HEK293 (cell line): ENCODE data around the gene ABLIM2.
"Not testable (repeated sequence)": the region's sequence is repeated elsewhere in the genome, so short reads cannot be mapped to it uniquely, and the experiment has no call there.

Source experiments
- CTCF ChIA-PET: fragments of 350-600 bp; formaldehyde crosslinking; extraction: SDS; loops from one replicate; lab custom pipeline; 2021; ENCODE audit warnings: antibody characterized with exemption; lab: Yijun Ruan, JAX
- POLR2A ChIA-PET: fragments of 300-600 bp; formaldehyde crosslinking; extraction: SDS; loops from one replicate; lab custom pipeline; 2020; ENCODE audit warnings: antibody characterized with exemption, inconsistent platforms; lab: Yijun Ruan, JAX
- H3K27ac ChIP-seq: fragments of 200-500 bp; sonication (Bioruptor generic); 2 replicates; pipeline ENCODE4 v1.5.1; 2014; ENCODE audit warnings: low read depth, low read length, control low read depth, inconsistent platforms; ENCODE audit errors: extremely low read depth
- H3K36me3 ChIP-seq, 2 experiments: fragments of 200-500 bp in 1 of 2; sonication (Bioruptor generic) in 1 of 2; 1 replicate in 1 of 2; 2 replicates in 1 of 2; pipeline ENCODE4 v1.5.1; 2014 to 2017; ENCODE audit warnings: inconsistent platforms in 2 of 2, low read length in 2 of 2; ENCODE audit not compliant: control insufficient read depth in 2 of 2, insufficient read depth in 1 of 2
- H3K4me1 ChIP-seq: fragments of 200-500 bp; sonication (Bioruptor generic); 2 replicates; pipeline ENCODE4 v1.5.1; 2014; ENCODE audit warnings: mild to moderate bottlenecking, low read length, inconsistent platforms; ENCODE audit not compliant: control insufficient read depth, insufficient read depth
- H3K4me3 ChIP-seq: 2 replicates; pipeline ENCODE4 v1.5.1; 2011; ENCODE audit warnings: low read depth, mild to moderate bottlenecking, control low read depth, low read length, moderate library complexity
- H3K9me3 ChIP-seq: fragments of 200-500 bp; sonication (Bioruptor generic); 2 replicates; pipeline ENCODE4 v1.5.1; 2014; ENCODE audit warnings: low read depth, low read length, inconsistent platforms; ENCODE audit not compliant: control insufficient read depth, insufficient read depth
- EGR2 ChIP-seq: fragments of 450-650 bp; formaldehyde crosslinking; IDR thresholded peaks from 2 replicates; pipeline ENCODE4 v1.5.1; 2016; ENCODE audit warnings: low read depth, missing biosample characterization, missing genetic modification characterization
- ELK4 ChIP-seq: IDR thresholded peaks from 2 replicates; pipeline ENCODE4 v1.6.1; 2011; ENCODE audit warnings: mild to moderate bottlenecking, low read depth, low read length, borderline replicate concordance
- KLF9 ChIP-seq: fragments of 450-650 bp; formaldehyde crosslinking; IDR thresholded peaks from 2 replicates; pipeline ENCODE4 v1.5.1; 2016; ENCODE audit warnings: missing biosample characterization, missing genetic modification characterization, low read depth
- SCRT2 ChIP-seq: fragments of 450-650 bp; formaldehyde crosslinking; IDR thresholded peaks from 2 replicates; pipeline ENCODE4 v1.5.1; 2016; ENCODE audit warnings: missing biosample characterization, missing genetic modification characterization
- SP2 ChIP-seq: fragments of 450-650 bp; formaldehyde crosslinking; IDR thresholded peaks from 2 replicates; pipeline ENCODE4 v1.5.1; 2016; ENCODE audit warnings: missing biosample characterization, missing genetic modification characterization
- ZBTB44 ChIP-seq: fragments of 450-650 bp; IDR thresholded peaks from 2 replicates; pipeline ENCODE4 v1.5.1; 2018; ENCODE audit warnings: missing biosample characterization, mild to moderate bottlenecking, missing genetic modification characterization
- ZBTB48 ChIP-seq: fragments of 450-650 bp; formaldehyde crosslinking; IDR thresholded peaks from 2 replicates; pipeline ENCODE4 v1.5.1; 2016; ENCODE audit warnings: missing biosample characterization, missing genetic modification characterization
- ZFP3 ChIP-seq: fragments of 450-650 bp; formaldehyde crosslinking; IDR thresholded peaks from 2 replicates; pipeline ENCODE4 v1.5.1; 2016; ENCODE audit warnings: low read depth, missing biosample characterization, missing genetic modification characterization
- ZNF138 ChIP-seq: fragments of 450-650 bp; formaldehyde crosslinking; IDR thresholded peaks from 2 replicates; pipeline ENCODE4 v1.5.1; 2016; ENCODE audit warnings: missing biosample characterization, missing genetic modification characterization, borderline replicate concordance
- ZNF148 ChIP-seq: fragments of 450-650 bp; formaldehyde crosslinking; IDR thresholded peaks from 2 replicates; pipeline ENCODE4 v1.5.0; 2017; ENCODE audit warnings: missing biosample characterization, missing genetic modification characterization, borderline replicate concordance
- ZNF23 ChIP-seq: fragments of 450-650 bp; formaldehyde crosslinking; IDR thresholded peaks from 2 replicates; pipeline ENCODE4 v1.5.1; 2016; ENCODE audit warnings: missing biosample characterization, missing genetic modification characterization, borderline replicate concordance
- ZNF335 ChIP-seq: fragments of 450-650 bp; formaldehyde crosslinking; conservative IDR thresholded peaks from 2 replicates; pipeline ENCODE4 v1.5.1; 2016; ENCODE audit warnings: missing biosample characterization, missing genetic modification characterization
- ZNF341 ChIP-seq: fragments of 450-650 bp; formaldehyde crosslinking; IDR thresholded peaks from 2 replicates; pipeline ENCODE4; 2016; ENCODE audit warnings: low read depth, missing biosample characterization, missing genetic modification characterization
- ZNF398 ChIP-seq: fragments of 450-650 bp; formaldehyde crosslinking; IDR thresholded peaks from 2 replicates; pipeline ENCODE4 v1.5.1; 2017; ENCODE audit warnings: missing biosample characterization, missing genetic modification characterization
- ZNF423 ChIP-seq: fragments of 450-650 bp; formaldehyde crosslinking; IDR thresholded peaks from 2 replicates; pipeline ENCODE4 v1.5.1; 2016; ENCODE audit warnings: missing biosample characterization, missing genetic modification characterization
- ZNF521 ChIP-seq: fragments of 450-650 bp; formaldehyde crosslinking; IDR thresholded peaks from 2 replicates; pipeline ENCODE4 v1.5.1; 2017; ENCODE audit warnings: missing biosample characterization, mild to moderate bottlenecking, missing genetic modification characterization
- ZNF610 ChIP-seq: fragments of 450-650 bp; formaldehyde crosslinking; IDR thresholded peaks from 2 replicates; pipeline ENCODE4 v1.5.1; 2016; ENCODE audit warnings: missing biosample characterization, missing genetic modification characterization, borderline replicate concordance
- ZNF830 ChIP-seq: fragments of 450-650 bp; IDR thresholded peaks from 2 replicates; pipeline ENCODE4 v1.5.0; 2018; ENCODE audit warnings: missing biosample characterization, missing genetic modification characterization, low read depth, mild to moderate bottlenecking, moderate library complexity
- ZSCAN18 ChIP-seq: fragments of 450-650 bp; formaldehyde crosslinking; IDR thresholded peaks from 2 replicates; pipeline ENCODE4 v1.5.1; 2016; ENCODE audit warnings: missing biosample characterization, missing genetic modification characterization
- ZXDB ChIP-seq: fragments of 450-650 bp; formaldehyde crosslinking; IDR thresholded peaks from 2 replicates; pipeline ENCODE4 v1.5.1; 2016; ENCODE audit warnings: missing biosample characterization, missing genetic modification characterization

Gene ABLIM2

GRCh38 chr4:7918981-7919380 is 239.6 kb downstream of the ABLIM2 start:
- Histone ChIP-seq H3K27ac (no peak overlapping the region), H3K4me3 (no peak overlapping the region)
- POLR2A ChIA-PET, result no interaction called here
- TF ChIP-seq ZNF830 (tag by site-specific recombination) (no peak), ZBTB44 (tag by site-specific recombination) (no peak), ZNF398 (tag by site-specific recombination) (no peak), ZNF610 (tag by site-specific recombination) (no peak), ZXDB (tag by site-specific recombination) (no peak), KLF9 (tag by site-specific recombination) (no peak), EGR2 (tag by site-specific recombination) (no peak), ZBTB48 (tag by site-specific recombination) (no peak), ZNF521 (tag by site-specific recombination) (no peak), ZNF148 (tag by site-specific recombination) (no peak), ZSCAN18 (tag by site-specific recombination) (no peak), ZFP3 (tag by site-specific recombination) (no peak), ZNF23 (no peak), ZNF138 (tag by site-specific recombination) (no peak), ZNF341 (tag by site-specific recombination) (no peak), ZNF335 (tag by site-specific recombination) (no peak), SP2 (tag by site-specific recombination) (no peak), ELK4 (no peak), SCRT2 (no peak), ZNF423 (no peak)
- TF ChIP-seq, all 188 proteins: peak for 0
- CTCF ChIA-PET, result no interaction called here
- no peaks in the 10 kb centered on the region for H3K36me3 ChIP-seq
- H3K9me3 ChIP-seq, result no peaks in the 10 kb centered on the region
- no peaks in the 10 kb centered on the region for H3K4me1 ChIP-seq

- CTCF ChIA-PET, result interaction anchor here (0.7 kb wide), 1 partner anchor 20 kb away, joined by 5 read pairs; no protein-coding TSS in a partner anchor
- H3K4me1 ChIP-seq, H3K36me3 ChIP-seq, H3K9me3 ChIP-seq, H3K27ac ChIP-seq, POLR2A ChIA-PET, H3K4me3 ChIP-seq: not testable (repeated sequence)
Observed at GRCh38 chr4:7918187-7918586, 240.4 kb downstream of the ABLIM2 start.
